GM06990 (cell line): ENCODE data around the gene PIAS3.
A peak's percentile ranks its signal among the peaks of the same experiment; 100 is the strongest.
"Not testable (repeated sequence)": the region's sequence is repeated elsewhere in the genome, so short reads cannot be mapped to it uniquely, and the experiment has no call there.

Experiments
- DNase-seq: peaks from one replicate; pipeline ENCODE4 v3.0.0-alpha.2; 2011; ENCODE audit not compliant: insufficient read length; ENCODE audit errors: extremely low read depth
- H3K27me3 ChIP-seq: replicated peaks from 2 replicates; pipeline ENCODE4 v1.6.0; 2011; ENCODE audit warnings: low read length; ENCODE audit not compliant: control insufficient read depth, insufficient read depth
- H3K36me3 ChIP-seq: 2 replicates; pipeline ENCODE4 v1.5.1; 2011; ENCODE audit warnings: low read length; ENCODE audit not compliant: control insufficient read depth, insufficient read depth
- H3K4me3 ChIP-seq: replicated peaks from 2 replicates; pipeline ENCODE4 v1.5.1; 2011; ENCODE audit warnings: low read depth, mild to moderate bottlenecking, control low read depth, low read length
- CTCF ChIP-seq: IDR thresholded peaks from 2 replicates; pipeline ENCODE4 v1.5.1; 2011; ENCODE audit warnings: low read length, control low read depth, mild to moderate bottlenecking, inconsistent platforms; ENCODE audit not compliant: insufficient read depth, poor library complexity, severe bottlenecking

Gene PIAS3

GRCh38 chr1:145827966-145828365 is 30.9 kb downstream of the PIAS3 start:
- DNase-seq = no peak
- TF ChIP-seq CTCF = no peak
- Histone ChIP-seq H3K27me3 (no peaks in the 10 kb centered on the region), H3K36me3 (peaks cover 17% of the 10 kb centered on the region), H3K4me3 (no peak overlapping the region)

- Histone ChIP-seq H3K36me3 (peaks cover 12% of the 10 kb centered on the region), H3K27me3 (no peaks in the 10 kb centered on the region), H3K4me3 (no peak overlapping the region)
- no peak for TF ChIP-seq CTCF
- no peak for DNase-seq
Measured at GRCh38 chr1:145826030-145826429, 32.9 kb downstream of the PIAS3 start.

- no peaks in the 10 kb centered on the region for H3K27me3 ChIP-seq
- TF ChIP-seq CTCF = no peak
- peak overlapping the region; percentile 99 for H3K4me3 ChIP-seq
- peaks cover 8% of the 10 kb centered on the region for H3K36me3 ChIP-seq
- DNase-seq = no peak
Measured at GRCh38 chr1:145824499-145824842, 34.4 kb downstream of the PIAS3 start.

- peak; percentile 89 for DNase-seq
- no peaks in the 10 kb centered on the region for H3K27me3 ChIP-seq
- H3K36me3 ChIP-seq = peaks cover 8% of the 10 kb centered on the region
- H3K4me3 ChIP-seq = peak within 1 kb of the TSS; percentile 99
- TF ChIP-seq CTCF = no peak
Measured at GRCh38 chr1:145823565-145824498, 35.0 kb downstream of the PIAS3 start, which contains the start of the genes POLR3C and RNF115. TSS of gene POLR3C (plus strand) at chr1:145824200. CDS start at chr1:145825777, 1,577 bp downstream. TSS of gene RNF115 (minus strand) at chr1:145824095. CDS start at chr1:145823873, 222 bp downstream.

- H3K4me3 ChIP-seq = peak overlapping the region; percentile 38
- not testable (repeated sequence) for H3K27me3 ChIP-seq, DNase-seq, H3K36me3 ChIP-seq
Measured at GRCh38 chr1:145822779-145823331, 36.0 kb downstream of the PIAS3 start.

- DNase-seq, H3K36me3 ChIP-seq, H3K4me3 ChIP-seq, H3K27me3 ChIP-seq: not testable (repeated sequence)
Measured at GRCh38 chr1:145818095-145818494, 40.8 kb downstream of the PIAS3 start.

- not testable (repeated sequence) for DNase-seq, H3K36me3 ChIP-seq, H3K4me3 ChIP-seq, H3K27me3 ChIP-seq
Measured at GRCh38 chr1:145812977-145813810, 45.7 kb downstream of the PIAS3 start.
